Spleen (tissue), 11 donors: ENCODE measurements around the gene MICALL2. TPM values are rescaled to one million over a fixed set of nuclear protein-coding genes. Genes with fewer than 3 reads are reported as not detected.

ENCODE experiments used
- DNase-seq: peaks from one replicate; pipeline ENCODE4 v3.0.0-alpha.2; 2020
- H3K27ac ChIP-seq, 8 donors: fragments of 200-600 bp; sonication (generic) in 7 of 8; 1 replicate in 4 of 8; 2 replicates in 4 of 8; pipeline versions ENCODE4 v1.5.0 to v1.8.0; 2016 to 2021; ENCODE audit warnings: inconsistent platforms in 4 of 8, mild to moderate bottlenecking in 4 of 8, moderate library complexity in 1 of 8
- H3K27me3 ChIP-seq, 7 donors: fragments of 200-600 bp; sonication (generic) in 6 of 7; replicated peaks in 1 of 7; 1 replicate in 4 of 7; 2 replicates in 3 of 7; pipeline versions ENCODE4 v1.5.0 to v1.8.0; 2016 to 2021; ENCODE audit warnings: inconsistent platforms in 3 of 7, mild to moderate bottlenecking in 1 of 7
- H3K36me3 ChIP-seq, 6 donors: fragments of 200-600 bp; sonication (generic) in 5 of 6; 1 replicate in 4 of 6; 2 replicates in 2 of 6; pipeline versions ENCODE4 v1.5.0 to v1.8.0; 2016 to 2021; ENCODE audit warnings: inconsistent platforms in 2 of 6
- H3K4me1 ChIP-seq, 6 donors: fragments of 200-600 bp; sonication (generic) in 5 of 6; 1 replicate in 3 of 6; 2 replicates in 3 of 6; pipeline versions ENCODE4 v1.5.0 to v1.8.0; 2016 to 2021; ENCODE audit warnings: inconsistent platforms in 3 of 6
- H3K4me3 ChIP-seq, 8 donors: fragments of 200-600 bp; sonication (generic) in 7 of 8; 1 replicate in 4 of 8; 2 replicates in 4 of 8; pipeline versions ENCODE4 v1.5.0 to v1.8.0; 2016 to 2021; ENCODE audit warnings: inconsistent platforms in 4 of 8, mild to moderate bottlenecking in 4 of 8, moderate library complexity in 2 of 8
- H3K9me3 ChIP-seq, 8 donors: fragments of 200-600 bp; sonication (generic) in 7 of 8; 1 replicate in 4 of 8; 2 replicates in 4 of 8; pipeline versions ENCODE4 v1.5.0 to v1.8.0; 2016 to 2021; ENCODE audit warnings: inconsistent platforms in 4 of 8
- CTCF ChIP-seq, 11 experiments: fragments of 200-600 bp in 7 of 11; fragments of 450-650 bp in 4 of 11; sonication (generic) in 4 of 11; IDR thresholded peaks in 8 of 11; conservative IDR thresholded peaks in 3 of 11; 1 replicate in 7 of 11; 2 replicates in 4 of 11; pipeline versions ENCODE4 v1.4.0 to v1.8.0; 2016 to 2021; ENCODE audit warnings: antibody characterized with exemption in 11 of 11, inconsistent platforms in 4 of 11, mild to moderate bottlenecking in 1 of 11
- POLR2A ChIP-seq, 3 donors: fragments of 450-650 bp; IDR thresholded peaks; one replicate each; pipeline ENCODE4 v1.5.1; 2017; ENCODE audit warnings: antibody characterized with exemption in 3 of 3, mild to moderate bottlenecking in 1 of 3
- POLR2AphosphoS5 ChIP-seq, 3 donors: sonication (generic); formaldehyde crosslinking; IDR thresholded peaks; one replicate each; pipeline ENCODE4 v1.5.1; 2017; ENCODE audit warnings: antibody characterized with exemption in 3 of 3
- WGBS, 5 donors: extraction: QIAGEN DNeasy Blood & Tissue Kit in 3 of 5; methylation state at CpG; one replicate each; pipeline versions ENCODE4 v1.1.5 to v1.1.7; 2013 to 2018; 5-methylcytosine and 5-hydroxymethylcytosine counted together
- intact Hi-C: fragments of 100-400 bp; cut with DNase I; formaldehyde crosslinking; loops from one replicate; pipeline ENCODE4 v1.15.0; 2023; ENCODE audit warnings: low total_unique reads
- polyA plus RNA-seq, 3 donors: library from polyadenylated mRNA; stranded (reverse); fragments of 200-250 nt; gene quantifications; one replicate each; pipeline ENCODE4 v1.2.1, GENCODE V29; 2013
- total RNA-seq, 7 donors: library from RNA; depleted of rRNA in 3 of 7; stranded (reverse); fragments of >200 nt in 3 of 7; fragmentation: NEBNext Ultra II Directional in 4 of 7; extraction: Animal tissue kit (Norgen Biotek cat#: 25700) in 4 of 7; gene quantifications; one replicate each; pipeline versions ENCODE4 v1.1.0 to v1.2.1, GENCODE V29; 2016 to 2021
- donor health status: healthy with polysubstance abuse.
- donor health status: DM: no; HTN: no; CAD: no; lungs with moderate emphysema.
- donor health status: DM: no; HTN: no; CAD: no.
- donor health status: Bipolar disorder and iron deficiency.
- donor health status: healthy.
- donor health status: DM: no; HTN: no; CAD: no.
- donor health status: DM: yes; HTN: yes; CAD: no.

MICALL2 gene
- total and polyA plus RNA-seq, 10 donors, result 36.3 to 361 (median 96.7) TPM

- Histone ChIP-seq H3K36me3 (no peaks in the 10 kb centered on the region), H3K9me3 (peaks cover 0 to 58% (median 26%) of the 10 kb centered on the region in 8 donors), H3K27ac (no peak overlapping the region), H3K4me1 (no peaks in the 10 kb centered on the region), H3K27me3 (peaks cover 0 to 78% (median 0%) of the 10 kb centered on the region in 7 donors), H3K4me3 (no peak overlapping the region)
- no peak for DNase-seq
- no peak for TF ChIP-seq CTCF (IDR thresholded peaks at IDR 0.05 in 8 of 11, conservative IDR thresholded peaks at IDR 0.05 in 3 of 11)
- WGBS, 5 donors, result 80 to 88% (median 85%) methylated on average over 6 to 7 of the region's 7 CpGs
- intact Hi-C loops, result no loop called here
These were observed 65.8 kb downstream of the MICALL2 start for GRCh38 chr7:1393421-1393820.

GRCh38 chr7:1392556-1392955 lies 66.7 kb downstream of the MICALL2 start:
- peaks cover 0 to 78% (median 0%) of the 10 kb centered on the region in 7 donors for H3K27me3 ChIP-seq
- H3K27ac ChIP-seq, result no peak overlapping the region
- no peak for TF ChIP-seq POLR2A (IDR thresholded peaks at IDR 0.05)
- no peak for TF ChIP-seq CTCF (IDR thresholded peaks at IDR 0.05 in 8 of 11, conservative IDR thresholded peaks at IDR 0.05 in 3 of 11)
- TF ChIP-seq POLR2AphosphoS5 (IDR thresholded peaks at IDR 0.05), result no peak
- 87 to 90% (median 88%) methylated on average over 3 to 4 of the region's 4 CpGs for WGBS, 5 donors
- H3K9me3 ChIP-seq, result peaks cover 0 to 55% (median 25%) of the 10 kb centered on the region in 8 donors
- H3K4me3 ChIP-seq, result no peak overlapping the region
- H3K36me3 ChIP-seq, result no peaks in the 10 kb centered on the region
- intact Hi-C loops, result no loop called here
- no peak for DNase-seq
- no peaks in the 10 kb centered on the region for H3K4me1 ChIP-seq

GRCh38 chr7:1391449-1391848 lies 67.8 kb downstream of the MICALL2 start:
- Histone ChIP-seq H3K27me3 (peaks cover 0 to 84% (median 7%) of the 10 kb centered on the region in 7 donors), H3K9me3 (peaks cover 0 to 51% (median 24%) of the 10 kb centered on the region in 8 donors), H3K4me1 (no peaks in the 10 kb centered on the region), H3K36me3 (no peaks in the 10 kb centered on the region), H3K27ac (no peak overlapping the region), H3K4me3 (no peak overlapping the region)
- 85 to 95% (median 90%) methylated on average over 4 of the region's 4 CpGs for WGBS, 5 donors
- no peak for DNase-seq
- TF ChIP-seq CTCF (IDR thresholded peaks at IDR 0.05 in 8 of 11, conservative IDR thresholded peaks at IDR 0.05 in 3 of 11), result no peak
- TF ChIP-seq POLR2AphosphoS5 (IDR thresholded peaks at IDR 0.05), result no peak
- no peak for TF ChIP-seq POLR2A (IDR thresholded peaks at IDR 0.05)
- intact Hi-C loops, result no loop called here

- Histone ChIP-seq H3K36me3 (no peaks in the 10 kb centered on the region), H3K4me3 (no peak overlapping the region), H3K27ac (no peak overlapping the region), H3K27me3 (peaks cover 0 to 85% (median 27%) of the 10 kb centered on the region in 7 donors), H3K9me3 (peaks cover 0 to 26% (median 8%) of the 10 kb centered on the region in 8 donors), H3K4me1 (no peaks in the 10 kb centered on the region)
- intact Hi-C loops, result no loop called here
- DNase-seq, result no peak
- no peak for TF ChIP-seq POLR2AphosphoS5 (IDR thresholded peaks at IDR 0.05)
- no peak for TF ChIP-seq POLR2A (IDR thresholded peaks at IDR 0.05)
- TF ChIP-seq CTCF (IDR thresholded peaks at IDR 0.05 in 8 of 11, conservative IDR thresholded peaks at IDR 0.05 in 3 of 11), result no peak
- WGBS, 5 donors, result 68 to 80% (median 79%) methylated on average over 25 to 29 of the region's 29 CpGs
These were observed 70.5 kb downstream of the MICALL2 start for GRCh38 chr7:1388703-1389335.
